SK-MEL-5 (cell line): ENCODE results near the gene CORO1C. TPM values are rescaled to one million over a fixed set of nuclear protein-coding genes. Genes with fewer than 3 reads are reported as not detected.
A peak's percentile ranks its signal among the peaks of the same experiment; 100 is the strongest.

Experiments used
- DNase-seq: peaks from one replicate; pipeline ENCODE4 v3.0.0-alpha.2; 2016; ENCODE audit warnings: low read depth, low spot score
- in situ Hi-C: cut with HindIII; loops from 2 replicates; pipeline ENCODE4 v1.10.0; 2016; ENCODE audit warnings: low sequenced_read_pairs, high pct_unique_total_duplicates, low pct_unique_long_range_greater_than_20kb
- total RNA-seq: library from RNA; depleted of rRNA; stranded (reverse); fragments of >200 nt; shearing (Covaris generic); gene quantifications from 2 replicates; pipeline ENCODE4 v1.2.3, GENCODE V29; 2014

CORO1C gene
- total RNA-seq, 1 experiment from 2014 or later = 156 TPM

DNA sequence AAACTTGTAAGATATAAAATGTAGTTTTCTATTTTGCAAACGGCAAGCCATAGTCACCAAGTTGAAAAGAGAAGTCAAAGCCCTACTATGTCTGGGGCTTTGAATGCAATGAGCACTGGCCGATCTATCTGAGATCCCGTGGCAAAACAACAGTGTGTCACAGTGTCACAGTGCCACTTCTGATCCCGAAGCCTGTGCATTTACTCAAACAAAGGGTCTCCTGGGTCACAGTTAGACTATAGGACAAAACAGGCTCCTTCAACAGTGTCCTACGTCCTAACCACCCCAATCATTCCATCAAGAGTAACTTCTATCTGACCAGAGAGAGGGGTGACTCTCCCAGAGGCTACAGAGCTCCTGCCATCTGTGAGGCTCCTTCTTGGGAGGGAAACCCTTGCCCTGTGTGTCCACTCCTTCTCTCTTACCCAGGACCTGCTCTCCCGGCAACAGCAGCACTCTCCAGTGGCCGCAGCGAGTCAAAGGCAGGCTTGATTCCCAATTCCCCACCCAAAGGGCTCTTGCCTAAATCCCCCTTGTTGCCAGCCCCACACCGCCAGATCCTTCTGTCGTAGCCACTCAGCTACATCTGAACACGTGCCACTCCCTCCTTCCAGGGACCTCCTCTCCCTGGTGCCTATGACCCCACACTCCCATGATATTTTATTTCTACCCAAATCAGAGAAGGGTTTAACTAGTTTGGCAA lies 83.6 kb downstream of the CORO1C start:
- in situ Hi-C loops = no loop called here
- no peak for DNase-seq

DNA sequence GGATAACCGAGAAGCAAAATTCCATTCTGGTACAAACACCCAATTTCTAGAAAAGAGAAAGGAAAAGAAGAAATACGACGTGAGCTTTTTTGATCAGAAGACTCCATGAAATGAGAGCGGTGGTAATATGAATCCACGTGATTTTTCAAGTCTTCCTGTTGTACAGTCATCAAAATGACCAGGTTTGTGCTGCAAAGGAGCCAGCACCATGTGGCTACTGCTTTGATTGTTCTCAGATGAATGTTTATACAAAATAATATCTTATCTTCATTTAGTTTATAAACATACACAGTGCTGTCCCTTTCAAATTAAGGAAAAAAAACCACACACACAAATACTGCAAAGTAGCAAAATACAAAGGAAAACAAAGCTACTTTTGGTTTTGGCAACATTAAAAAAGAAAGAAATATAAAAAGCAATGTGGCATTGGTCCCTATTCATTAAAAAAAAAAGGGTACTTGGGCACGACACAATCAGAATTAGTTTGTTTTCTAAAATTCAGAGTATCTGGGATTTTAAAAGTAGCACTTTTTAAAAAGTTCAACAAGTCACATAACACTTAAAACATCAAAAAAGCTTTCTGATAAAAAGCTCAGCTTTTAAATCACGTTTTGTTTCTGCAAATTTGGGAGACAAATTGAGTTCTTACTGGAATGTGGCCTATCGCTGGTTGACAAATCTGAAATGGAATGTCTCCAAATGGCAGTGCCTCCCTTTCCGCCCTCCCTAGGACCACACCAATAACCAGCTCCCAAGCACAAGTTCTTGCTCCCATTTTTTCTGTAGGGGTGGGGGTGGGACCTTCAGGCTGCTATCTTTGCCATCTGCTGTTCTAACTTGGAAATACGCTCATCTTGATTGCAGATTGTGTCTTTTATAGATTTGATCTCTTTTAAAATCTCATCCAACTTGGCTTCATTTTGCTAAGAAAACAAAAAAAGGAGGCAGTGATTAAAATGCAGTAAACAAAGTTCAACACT lies 84.4 kb downstream of the CORO1C start:
- peak; percentile 47 for DNase-seq
- in situ Hi-C loops = no loop called here

DNA sequence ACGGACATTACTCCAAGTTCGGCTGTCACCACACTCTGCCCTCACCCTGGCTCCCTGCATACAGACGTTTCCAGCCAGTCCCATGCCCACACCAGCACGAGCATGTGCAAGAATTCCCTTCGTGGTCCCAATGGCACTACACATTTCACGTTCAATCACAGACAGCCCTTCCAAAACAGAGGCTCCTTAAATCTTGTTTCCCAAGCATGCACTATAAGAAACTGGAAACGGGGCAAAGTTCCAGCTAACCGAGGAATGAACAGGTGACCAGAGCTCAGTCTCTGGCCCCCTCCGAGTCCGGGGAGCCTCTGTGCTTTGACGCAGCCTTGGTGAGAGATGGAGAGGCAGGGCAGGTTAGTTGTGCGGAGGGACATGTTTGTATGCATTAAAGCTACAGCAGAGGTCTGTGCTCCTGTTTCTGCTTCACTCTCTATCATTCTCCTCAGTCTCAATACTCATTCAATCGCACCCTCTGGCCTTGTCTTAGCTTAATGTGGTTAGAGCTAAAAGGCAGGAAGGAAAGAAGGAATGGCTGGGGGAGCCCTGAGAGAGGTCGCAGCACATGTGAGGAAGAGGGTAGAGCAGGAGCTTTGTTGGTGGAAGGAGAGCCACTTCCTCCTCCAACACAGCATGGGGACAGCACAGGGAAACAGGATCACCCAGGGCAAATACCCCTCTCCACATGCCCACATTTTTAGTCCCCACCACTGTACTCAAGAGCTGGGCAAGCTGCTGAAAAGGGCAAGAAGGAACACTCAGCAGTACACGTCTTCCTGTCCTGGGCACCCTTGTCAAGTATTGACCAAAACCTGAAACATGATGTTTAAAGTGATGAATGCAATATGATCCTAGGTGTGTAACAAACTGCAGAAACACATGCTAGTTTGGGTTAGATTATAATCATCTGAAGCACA lies 85.4 kb downstream of the CORO1C start:
- no peak for DNase-seq
- in situ Hi-C loops = no loop called here

DNA sequence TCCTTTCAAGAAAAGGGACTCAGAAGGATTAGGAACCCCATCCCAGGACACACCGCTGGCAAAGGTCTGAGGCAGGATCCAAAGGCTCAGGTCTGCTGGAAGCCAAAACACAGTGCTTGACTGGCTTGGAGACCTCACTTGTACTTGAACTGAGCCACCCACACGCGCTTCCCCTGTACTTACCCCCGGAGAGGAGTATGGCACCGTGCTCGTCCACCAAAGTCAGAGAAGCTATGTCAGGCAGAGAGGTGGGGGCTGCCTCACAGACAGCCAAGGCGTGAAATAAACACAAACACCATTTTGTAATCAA lies 86.6 kb downstream of the CORO1C start:
- in situ Hi-C loops = no loop called here
- no peak for DNase-seq

DNA sequence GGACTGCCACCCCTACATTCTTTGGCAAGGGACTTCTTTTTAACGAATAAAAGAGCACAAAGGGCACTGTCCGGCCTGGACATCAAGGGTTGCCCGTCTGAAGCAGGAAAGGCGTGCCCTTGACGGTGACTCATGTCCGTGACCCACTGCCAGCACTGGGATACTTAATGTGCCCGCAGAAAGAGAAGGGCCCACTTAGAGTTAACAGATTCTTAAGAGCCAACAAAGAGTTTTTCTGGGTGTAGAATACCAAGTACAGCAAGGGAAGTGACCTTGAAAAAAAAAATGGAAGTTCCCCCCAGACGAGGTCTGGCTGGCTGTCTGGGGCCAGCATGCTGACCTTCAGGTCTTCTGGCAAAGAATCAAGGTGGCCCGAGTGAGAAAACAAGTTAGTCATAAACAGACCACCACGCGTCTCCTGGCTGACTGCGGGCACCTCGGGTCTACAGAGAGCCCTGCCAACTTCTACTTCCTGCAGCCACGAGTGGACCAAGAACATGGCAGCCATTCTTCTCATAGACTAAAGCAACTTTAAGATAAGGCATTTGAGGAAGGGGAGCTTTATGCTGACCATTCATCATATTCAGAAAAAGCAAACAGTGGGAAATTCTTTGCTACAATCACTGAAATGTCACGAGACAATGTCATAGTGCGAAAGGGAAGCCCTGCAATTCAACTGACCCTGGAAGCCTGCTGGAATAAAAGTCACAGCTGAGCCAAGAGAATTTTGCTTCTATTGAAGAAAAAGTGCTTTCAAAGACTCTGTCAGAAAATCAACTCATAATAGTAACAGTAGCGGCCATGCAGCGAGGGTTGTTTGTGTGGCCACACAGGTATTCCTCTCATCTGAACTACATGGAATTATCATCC lies 87.1 kb downstream of the CORO1C start:
- in situ Hi-C loops = no loop called here
- no peak for DNase-seq

DNA sequence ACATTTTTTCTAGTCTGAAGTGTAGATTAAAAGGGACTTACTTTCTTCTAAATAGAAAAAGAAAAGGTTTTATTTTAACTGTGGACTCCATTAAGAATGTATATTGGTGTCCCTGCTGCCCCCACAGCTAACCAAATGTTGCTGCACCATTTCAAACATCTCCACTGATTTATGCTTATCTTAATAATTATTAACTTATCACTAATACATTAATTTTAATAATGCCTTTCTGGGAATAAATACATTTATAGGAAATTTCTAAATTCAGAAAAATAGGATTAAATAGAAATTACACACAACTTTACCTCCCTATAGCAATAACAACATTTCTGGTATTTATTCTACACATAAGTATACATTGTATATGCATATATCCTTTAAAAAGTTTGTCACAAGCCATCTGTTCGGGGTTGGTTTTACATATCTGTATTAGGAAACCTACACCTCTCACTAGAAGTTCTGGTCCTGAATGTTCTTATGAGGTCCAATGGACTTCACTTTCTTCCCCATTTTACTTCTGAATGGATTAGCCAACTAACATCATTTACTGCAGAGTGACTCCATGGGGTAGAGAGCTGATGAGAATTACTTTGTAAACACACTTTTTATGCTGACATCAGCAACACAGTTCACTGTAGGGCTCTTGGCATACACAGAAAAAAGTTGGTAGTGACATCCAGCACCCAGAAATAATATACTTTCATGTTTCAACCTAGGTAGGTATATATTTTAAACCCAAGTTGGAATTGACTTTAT lies 88.2 kb downstream of the CORO1C start:
- DNase-seq = no peak
- in situ Hi-C loops = no loop called here

DNA sequence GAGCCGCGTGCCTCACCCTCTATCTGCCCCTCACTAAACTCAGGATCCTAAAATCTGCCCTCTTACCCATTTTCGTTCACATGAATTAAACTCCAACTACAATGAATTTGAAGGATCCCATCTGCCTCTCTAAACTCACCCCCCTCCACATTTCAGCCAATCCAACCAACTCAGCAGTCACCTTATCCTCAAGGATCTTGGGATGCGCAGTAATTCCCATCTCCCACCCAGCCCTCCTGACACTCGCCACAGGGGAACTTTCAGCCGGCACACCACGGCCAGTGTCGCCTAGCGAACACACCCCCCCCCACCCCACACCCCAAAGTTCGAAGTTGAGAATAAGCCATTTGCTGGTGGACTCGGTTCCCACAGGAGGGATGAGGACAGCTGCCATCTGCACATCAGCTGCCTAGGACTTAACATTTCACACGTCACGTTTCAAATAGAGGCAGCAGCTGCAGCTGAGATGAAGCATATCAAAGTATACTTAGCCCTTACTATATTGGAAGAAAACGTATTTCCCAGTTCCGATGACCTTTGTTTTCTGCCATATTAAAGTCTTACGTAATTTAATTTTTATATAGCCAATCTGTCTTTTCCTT lies 88.9 kb downstream of the CORO1C start:
- in situ Hi-C loops = no loop called here
- DNase-seq = no peak

DNA sequence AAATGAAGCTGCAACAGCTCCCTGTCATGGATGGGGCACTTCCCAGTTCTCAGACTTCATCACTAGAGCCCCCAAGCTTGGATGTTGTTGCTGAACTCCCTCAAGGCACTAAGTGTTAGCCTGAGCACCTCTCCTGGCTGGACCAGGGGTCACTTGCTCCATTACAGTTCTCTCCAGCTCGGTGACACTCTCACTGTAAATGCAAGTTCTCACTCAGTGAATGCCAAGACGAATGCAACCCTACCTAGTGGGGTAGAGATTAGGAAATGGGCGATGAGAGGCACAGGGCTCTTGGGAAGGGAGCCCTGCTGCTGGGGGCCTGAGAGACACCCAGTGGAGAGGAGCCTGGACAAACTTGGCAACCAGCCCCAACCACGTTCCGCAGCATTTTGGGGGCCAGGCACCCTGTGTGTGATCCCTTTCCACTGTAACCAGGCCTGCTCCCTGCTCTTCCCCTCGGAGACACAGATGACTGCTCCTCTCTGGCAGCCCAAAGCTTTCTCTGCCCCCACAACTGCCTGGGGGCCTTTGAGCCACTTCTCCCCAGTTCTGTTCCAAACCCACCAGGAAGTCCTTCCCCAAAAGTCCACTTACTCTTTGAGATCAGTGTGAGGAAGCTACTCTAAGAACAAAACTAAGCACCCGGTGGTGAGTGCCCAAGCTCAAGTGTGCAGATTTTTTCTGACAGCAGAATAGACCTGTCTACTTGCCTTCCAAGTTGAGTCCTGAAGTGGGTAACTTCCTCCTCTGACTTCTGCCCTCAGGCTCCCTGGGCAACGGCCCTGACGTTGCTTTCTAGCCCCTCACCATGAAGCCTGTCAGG lies 89.7 kb downstream of the CORO1C start:
- DNase-seq = no peak
- in situ Hi-C loops = no loop called here

DNA sequence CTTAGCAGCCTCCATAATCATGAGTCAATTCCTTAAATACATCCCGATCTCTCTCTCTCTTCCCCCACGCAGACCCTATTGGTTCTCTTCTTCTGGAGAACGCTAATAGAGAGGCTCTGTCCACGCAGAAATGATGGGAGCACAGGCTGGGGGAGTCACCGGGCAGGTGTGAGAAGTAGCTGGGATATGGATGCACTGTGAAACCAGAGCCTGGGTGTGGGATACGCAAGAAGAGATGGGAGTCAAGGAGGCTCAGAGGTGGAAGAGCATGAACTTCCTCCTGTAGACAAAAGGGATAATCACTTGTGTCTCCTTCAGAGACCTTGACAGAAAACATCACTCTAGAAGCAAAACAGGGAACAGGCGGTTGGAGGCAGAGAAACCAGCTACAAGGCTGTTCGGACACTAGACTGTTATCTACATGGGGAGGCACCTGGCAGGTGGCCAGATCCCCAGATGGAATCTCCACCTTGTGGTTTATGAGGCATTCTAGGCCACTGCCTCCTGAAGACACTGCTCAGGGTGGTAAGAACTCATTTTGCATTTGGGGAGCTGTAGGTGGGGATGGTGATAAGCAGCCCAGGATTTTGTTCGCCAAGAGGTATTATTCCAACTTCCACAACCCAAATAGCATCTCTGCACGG lies 90.4 kb downstream of the CORO1C start:
- no peak for DNase-seq
- in situ Hi-C loops = no loop called here

DNA sequence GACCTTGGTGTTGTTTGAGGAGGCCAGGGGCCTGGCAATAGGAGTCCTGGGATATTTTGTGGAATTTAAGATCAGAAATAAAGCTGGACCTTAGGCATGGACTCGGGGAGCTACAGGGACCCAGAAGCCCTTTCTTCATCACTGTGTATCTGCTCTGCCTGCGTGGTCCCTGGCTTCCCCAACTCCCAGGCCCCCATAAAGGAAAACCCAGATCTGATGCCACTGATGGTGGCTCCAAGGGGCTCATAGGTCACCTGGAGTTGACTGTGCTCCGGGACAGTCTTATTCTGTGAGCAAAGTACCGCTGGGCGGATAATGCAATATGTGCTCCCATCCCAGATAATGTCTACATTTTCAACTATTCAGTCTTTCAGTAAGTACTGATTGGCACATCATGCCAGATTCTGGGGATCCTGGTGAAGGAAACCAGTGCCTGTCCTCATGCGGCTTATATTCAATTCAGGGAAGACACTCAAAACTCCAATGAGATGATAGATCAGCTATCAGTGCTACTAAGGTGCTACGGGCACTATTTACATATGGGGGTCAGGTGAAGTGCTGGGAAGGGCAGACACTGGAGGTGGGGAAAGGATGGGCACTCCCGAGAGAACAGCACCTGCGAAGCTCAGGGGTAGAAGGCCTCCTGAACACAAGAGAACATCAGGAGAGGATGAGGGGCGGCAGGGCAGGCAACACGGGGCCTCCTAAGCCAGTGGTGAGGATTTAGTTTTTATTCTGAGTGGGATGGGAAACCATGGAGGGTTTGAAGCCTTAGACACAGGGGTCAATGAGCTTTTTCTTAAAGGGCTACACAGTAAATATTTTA lies 92.1 kb downstream of the CORO1C start:
- no peak for DNase-seq
- in situ Hi-C loops = no loop called here

DNA sequence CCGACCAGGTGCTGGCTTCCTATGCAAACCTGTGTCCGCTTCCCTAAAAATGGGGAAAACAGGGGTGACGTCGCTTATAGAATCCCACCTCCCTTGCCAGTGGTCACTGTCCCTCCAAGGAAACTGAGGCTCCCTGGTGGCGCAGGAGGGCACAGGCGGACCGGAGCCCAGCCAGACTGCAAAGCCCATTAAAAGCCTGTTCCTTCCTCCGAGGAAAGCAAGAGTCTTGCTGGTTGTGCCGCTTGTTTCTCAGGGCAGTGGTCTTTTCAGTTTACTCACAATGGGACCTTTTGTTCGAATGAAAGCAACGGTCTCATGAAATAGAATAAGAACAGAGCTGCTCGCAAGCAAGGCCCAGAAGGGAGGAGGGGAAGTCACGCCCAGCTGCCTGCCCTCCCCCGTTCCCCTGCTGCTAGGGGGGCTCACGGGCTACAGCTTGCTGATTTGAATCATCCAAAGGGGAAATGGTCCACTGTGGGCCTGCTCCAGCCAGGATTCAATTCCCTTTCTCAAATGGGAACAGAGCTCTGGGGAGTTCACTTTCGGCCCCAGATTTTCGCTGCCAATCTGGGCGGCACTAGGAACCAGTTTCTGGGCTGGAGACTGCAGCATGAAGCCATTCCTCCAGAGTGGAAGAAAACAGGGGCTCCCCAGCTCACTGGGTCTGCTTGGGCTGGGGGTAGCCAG lies 93.0 kb downstream of the CORO1C start:
- in situ Hi-C loops = no loop called here
- DNase-seq = peak; percentile 92

DNA sequence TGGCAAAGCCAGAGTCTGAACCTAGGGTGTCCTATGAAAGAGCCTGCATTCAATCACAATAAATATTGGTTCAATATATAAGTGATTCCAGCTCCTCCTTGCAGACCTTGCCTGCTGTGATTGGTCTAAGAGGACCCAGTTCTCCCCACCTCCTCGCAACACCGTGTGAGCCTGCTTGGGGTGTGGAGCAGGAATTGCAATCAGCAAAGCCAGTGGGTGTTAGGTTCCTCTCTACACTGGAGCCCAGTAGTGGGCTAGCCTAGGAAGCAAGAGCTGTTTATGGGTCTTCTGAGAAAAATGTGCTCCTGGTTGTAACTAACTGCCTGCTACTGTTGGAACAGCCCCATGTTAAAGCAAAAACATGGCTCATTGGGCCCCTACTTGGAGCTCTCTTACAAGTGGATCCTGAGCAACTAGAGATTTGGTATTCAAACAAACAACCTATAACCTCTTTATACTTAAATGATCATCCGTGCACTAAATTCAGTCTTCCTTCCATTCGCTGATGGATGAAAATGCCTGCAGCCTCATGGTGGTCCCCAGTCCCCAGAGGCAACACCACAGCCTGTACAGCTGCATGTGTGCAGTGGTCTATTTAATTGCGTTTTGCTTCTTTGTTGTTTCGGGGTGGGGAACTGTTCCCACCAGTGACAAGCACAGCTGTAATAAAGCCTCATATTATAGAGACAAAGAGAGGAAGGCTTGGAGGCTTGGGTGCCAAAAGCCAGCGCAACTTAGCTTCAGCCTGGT lies 93.9 kb downstream of the CORO1C start:
- in situ Hi-C loops = no loop called here

More for the DNA sequence above, 93.9 kb downstream of the CORO1C start:
- no peak for DNase-seq
